CD4-positive, alpha-beta T cell treated with Interleukin-17A for 4 hours (primary cell): ENCODE data around the gene ASNSD1.
"Not testable (repeated sequence)": the region's sequence is repeated elsewhere in the genome, so short reads cannot be mapped to it uniquely, and the experiment has no call there.

Source experiments
- DNase-seq: peaks from one replicate; pipeline ENCODE4 v3.0.0-alpha.2; 2020; ENCODE audit warnings: mixed read lengths

Gene ASNSD1

DNA sequence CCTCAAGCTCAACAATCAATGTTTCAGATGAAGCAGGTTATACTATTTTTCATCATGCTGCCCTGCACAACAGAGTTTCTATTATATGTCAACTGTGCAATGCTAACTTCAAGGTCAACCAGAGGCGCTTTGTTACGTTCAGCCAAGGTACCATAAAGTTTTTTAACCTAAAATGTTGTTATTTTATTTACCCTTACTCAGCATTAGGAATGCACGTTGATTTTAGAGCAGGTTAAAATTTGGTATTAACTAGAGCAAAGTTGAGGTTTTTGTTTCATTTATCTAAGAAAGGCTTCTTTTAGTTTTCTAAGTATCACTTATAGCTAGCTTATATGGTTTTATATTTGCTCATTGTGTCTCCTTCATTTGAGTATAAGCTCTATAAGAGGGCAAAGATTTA lies 35.0 kb downstream of the ASNSD1 start:
- no peak for DNase-seq

DNA sequence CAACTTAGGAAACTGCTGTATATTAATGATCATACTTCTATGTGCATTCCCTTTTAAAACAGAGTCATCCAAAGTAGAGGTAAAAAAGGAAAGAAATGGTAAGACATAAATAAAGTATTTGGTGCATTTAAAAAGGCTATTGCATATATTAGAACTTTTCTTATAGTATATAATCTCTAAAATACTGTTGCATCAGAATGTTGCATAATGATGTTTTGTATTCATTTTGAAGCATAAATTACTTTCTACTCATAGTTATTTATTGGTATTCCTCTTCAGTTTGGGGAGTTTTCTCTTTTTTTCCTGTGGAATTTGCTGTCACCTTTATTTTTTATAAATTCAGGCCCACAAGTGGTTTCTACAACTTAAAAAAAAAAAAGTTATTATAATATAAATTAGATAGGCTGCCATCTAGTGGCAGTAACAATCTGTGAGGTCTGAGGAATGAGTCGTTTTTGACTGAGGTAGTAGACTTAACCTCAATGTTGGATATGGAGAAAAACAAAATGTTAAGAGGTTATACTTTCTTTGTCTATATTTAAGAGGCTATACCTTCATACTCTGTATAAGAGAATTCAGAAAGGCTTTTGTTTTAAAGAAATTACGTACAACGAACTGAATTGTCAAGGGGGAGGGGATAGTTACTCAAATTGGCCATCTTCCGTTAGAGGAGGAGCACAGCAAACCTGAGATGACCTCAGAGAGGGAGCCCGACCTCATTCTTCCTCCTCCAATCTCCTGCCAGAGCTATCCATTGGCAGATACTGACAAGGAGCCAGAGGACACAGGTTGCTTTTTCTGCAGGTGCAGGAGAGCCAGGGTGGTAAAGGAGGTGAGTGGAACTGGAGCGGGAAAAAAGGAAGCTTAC lies 37.0 kb downstream of the ASNSD1 start:
- peak; percentile 54 for DNase-seq

DNA sequence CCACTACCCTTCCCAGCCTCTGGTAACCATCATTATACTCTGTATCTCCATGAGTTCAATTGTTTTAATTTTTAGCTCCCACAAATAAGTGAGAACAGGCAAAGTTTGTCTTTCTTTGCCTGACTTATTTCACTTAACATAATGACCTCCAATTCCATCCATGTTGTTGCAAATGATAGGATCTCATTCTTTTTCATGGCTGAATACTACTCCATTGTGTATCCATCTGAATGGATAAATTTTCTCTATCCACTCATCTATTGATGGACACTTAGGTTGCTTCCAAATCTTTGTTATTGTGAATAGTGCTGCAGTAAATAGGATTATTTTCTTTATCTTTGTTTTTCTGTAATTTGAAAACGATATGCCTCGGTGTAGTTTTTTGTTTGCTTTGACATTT lies 39.4 kb downstream of the ASNSD1 start:
- no peak for DNase-seq

DNA sequence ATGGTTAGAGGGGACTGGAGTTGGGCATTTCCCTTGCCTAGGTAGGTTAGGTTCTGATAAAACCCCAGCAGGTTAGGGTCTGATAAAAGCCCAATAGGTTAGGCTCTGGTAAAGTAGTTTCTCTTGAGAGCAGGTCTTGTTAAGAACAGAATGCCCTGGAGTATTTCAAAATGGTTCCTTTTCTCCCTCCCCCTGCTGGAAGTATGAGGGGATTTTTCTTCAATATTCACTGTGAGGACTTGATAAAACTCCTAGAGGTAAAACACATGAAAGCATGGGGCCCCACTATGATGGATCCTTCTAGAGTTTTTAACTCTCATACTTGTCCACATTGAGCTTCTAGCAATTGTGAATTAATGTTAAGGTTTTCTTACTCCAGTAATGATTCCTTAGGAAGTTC lies 40.8 kb downstream of the ASNSD1 start:
- no peak for DNase-seq

DNA sequence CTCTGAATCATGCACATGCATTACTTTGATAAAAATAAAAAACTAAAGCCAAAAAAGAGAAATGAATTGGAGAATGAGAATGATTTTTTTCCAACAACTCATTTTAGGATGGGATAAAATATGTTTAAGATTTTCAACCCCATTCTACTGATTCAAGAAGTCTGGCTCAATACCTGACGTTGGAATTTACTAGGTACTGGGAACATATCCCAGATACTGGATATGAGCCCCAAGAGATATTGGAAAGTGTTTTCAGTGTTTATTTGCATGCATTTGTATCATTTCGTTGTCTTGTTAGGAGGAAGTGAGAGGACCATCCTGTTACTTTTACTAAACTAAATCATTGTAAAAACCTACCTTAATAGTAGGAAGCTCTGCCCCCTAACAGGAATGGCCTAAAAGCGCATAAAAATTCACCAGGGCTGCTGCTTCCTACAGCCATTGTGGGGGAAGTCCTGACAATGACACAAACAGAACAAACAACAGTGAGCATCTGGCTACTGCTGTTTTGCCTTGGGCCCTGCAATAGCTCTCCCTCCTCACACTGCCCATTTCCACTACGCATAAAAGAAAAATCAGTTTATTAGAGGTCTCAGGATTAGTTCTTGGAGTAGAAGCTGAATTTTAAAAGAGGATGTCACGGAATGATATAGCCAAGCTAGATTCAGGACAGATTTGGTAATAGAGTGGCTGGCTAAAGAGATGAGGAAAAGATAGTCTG lies 48.4 kb downstream of the ASNSD1 start:
- DNase-seq: no peak

DNA sequence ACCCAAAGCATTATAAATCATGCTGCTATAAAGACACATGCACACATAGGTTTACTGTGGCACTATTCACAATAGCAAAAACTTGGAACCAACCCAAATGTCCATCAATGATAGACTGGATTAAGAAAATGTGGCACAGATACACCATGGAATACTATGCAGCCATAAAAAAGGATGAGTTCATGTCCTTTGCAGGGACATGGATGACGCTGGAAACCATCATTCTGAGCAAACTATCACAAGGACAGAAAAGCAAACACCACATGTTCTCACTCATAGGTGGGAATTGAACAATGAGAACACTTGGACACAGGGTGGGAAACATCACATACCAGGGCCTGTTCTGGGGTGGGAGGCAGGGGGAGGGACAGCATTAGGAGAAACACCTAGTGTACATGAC lies 56.3 kb downstream of the ASNSD1 start:
- not testable (repeated sequence) for DNase-seq

DNA sequence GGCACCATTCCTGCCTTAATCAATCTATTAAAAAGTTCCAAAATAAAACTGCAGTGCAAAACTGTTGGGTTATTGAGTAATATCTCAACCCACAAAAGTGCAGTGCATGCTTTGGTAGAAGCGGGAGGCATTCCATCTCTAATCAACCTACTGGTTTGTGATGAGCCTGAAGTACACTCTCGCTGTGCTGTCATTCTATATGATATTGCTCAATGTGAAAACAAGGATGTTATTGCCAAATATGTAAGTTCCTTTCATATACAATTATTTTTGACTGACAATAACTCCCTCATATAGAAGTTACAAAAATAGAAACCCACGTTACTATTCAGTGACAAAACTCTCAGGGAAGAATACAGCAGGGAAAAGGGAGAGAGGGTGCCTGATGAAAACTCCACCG lies 58.3 kb downstream of the ASNSD1 start:
- DNase-seq: no peak
